ENCODE data around the gene AK4. TPM values are rescaled to one million over a fixed set of nuclear protein-coding genes. Genes with fewer than 3 reads are reported as not detected.

Gene AK4
- total and polyA plus RNA-seq, 2 donors from 2014 or later, result 47.6 to 131 TPM

GRCh38 chr1:65224681-65225091 is 76.7 kb downstream of the AK4 start:
- no peaks in the 10 kb centered on the region for H3K4me1 ChIP-seq (ENCODE audit: control insufficient read depth in 2 of 3, insufficient read depth in 2 of 3, low read depth in 1 of 3, low read length in 3 of 3)
- H3K27ac ChIP-seq (ENCODE audit: low read depth in 2 of 2, low read length in 2 of 2), result no peak overlapping the region
- H3K36me3 ChIP-seq (ENCODE audit: control insufficient read depth in 2 of 3, insufficient read depth in 3 of 3, low read length in 3 of 3), result peaks cover 0 to 16% (median 2%) of the 10 kb centered on the region in 3 donors
- FAIRE-seq (no peak), DNase-seq (no peak)
- no peak overlapping the region for H3K4me3 ChIP-seq (ENCODE audit: low read length in 3 of 3)
- TF ChIP-seq CTCF (IDR thresholded peaks at IDR 0.05; ENCODE audit: borderline replicate concordance, extremely low read depth, insufficient read depth), result no peak
- H3K9me3 ChIP-seq (ENCODE audit: control insufficient read depth in 2 of 3, insufficient read depth in 1 of 3, low read length in 3 of 3), result no peaks in the 10 kb centered on the region
- H3K27me3 ChIP-seq (ENCODE audit: control insufficient read depth, insufficient read depth, low read length), result no peaks in the 10 kb centered on the region
- no peak overlapping the region for H3K9ac ChIP-seq (ENCODE audit: low read length in 3 of 3)
- intact Hi-C loops (cut with DNase I), result no loop called here

- H3K27ac ChIP-seq (ENCODE audit: low read depth in 2 of 2, low read length in 2 of 2), result no peak overlapping the region
Measured at GRCh38 chr1:65225179-65225578, 77.2 kb downstream of the AK4 start.

GRCh38 chr1:65229201-65229600 is 81.2 kb downstream of the AK4 start:
- Histone ChIP-seq H3K27me3 (ENCODE audit: control insufficient read depth, insufficient read depth, low read length) (no peaks in the 10 kb centered on the region), H3K9me3 (ENCODE audit: control insufficient read depth in 2 of 3, insufficient read depth in 1 of 3, low read length in 3 of 3) (no peaks in the 10 kb centered on the region), H3K9ac (ENCODE audit: low read length in 3 of 3) (no peak overlapping the region), H3K4me1 (ENCODE audit: control insufficient read depth in 2 of 3, insufficient read depth in 2 of 3, low read depth in 1 of 3, low read length in 3 of 3) (no peaks in the 10 kb centered on the region), H3K4me3 (ENCODE audit: low read length in 3 of 3) (no peak overlapping the region), H3K27ac (ENCODE audit: low read depth in 2 of 2, low read length in 2 of 2) (no peak overlapping the region), H3K36me3 (ENCODE audit: control insufficient read depth in 2 of 3, insufficient read depth in 3 of 3, low read length in 3 of 3) (peaks cover 0 to 14% (median 2%) of the 10 kb centered on the region in 3 donors)
- no peak for DNase-seq
- FAIRE-seq, result no peak
- no peak for TF ChIP-seq CTCF (IDR thresholded peaks at IDR 0.05; ENCODE audit: borderline replicate concordance, extremely low read depth, insufficient read depth)
- intact Hi-C loops (cut with DNase I), result no loop called here

More at GRCh38 chr1:65225179-65225578, 77.2 kb downstream of the AK4 start:
- Histone ChIP-seq H3K4me3 (ENCODE audit: low read length in 3 of 3) (no peak overlapping the region), H3K9me3 (ENCODE audit: control insufficient read depth in 2 of 3, insufficient read depth in 1 of 3, low read length in 3 of 3) (no peaks in the 10 kb centered on the region), H3K4me1 (ENCODE audit: control insufficient read depth in 2 of 3, insufficient read depth in 2 of 3, low read depth in 1 of 3, low read length in 3 of 3) (no peaks in the 10 kb centered on the region), H3K9ac (ENCODE audit: low read length in 3 of 3) (no peak overlapping the region), H3K27me3 (ENCODE audit: control insufficient read depth, insufficient read depth, low read length) (no peaks in the 10 kb centered on the region), H3K36me3 (ENCODE audit: control insufficient read depth in 2 of 3, insufficient read depth in 3 of 3, low read length in 3 of 3) (peaks cover 0 to 16% (median 2%) of the 10 kb centered on the region in 3 donors)
- no peak for TF ChIP-seq CTCF (IDR thresholded peaks at IDR 0.05; ENCODE audit: borderline replicate concordance, extremely low read depth, insufficient read depth)
- no peak for FAIRE-seq
- intact Hi-C loops (cut with DNase I), result no loop called here
- DNase-seq, result no peak

Measured in kidney (tissue), 14 donors.